Prostate gland (tissue), 2 donors: ENCODE results near the gene FAM181A.

ENCODE experiments used
- POLR2A ChIP-seq: fragments of 450-650 bp; IDR thresholded peaks from one replicate; pipeline ENCODE4 v1.6.1; 2016; ENCODE audit warnings: antibody characterized with exemption, mild to moderate bottlenecking
- POLR2AphosphoS5 ChIP-seq: sonication (generic); formaldehyde crosslinking; IDR thresholded peaks from one replicate; pipeline ENCODE4 v1.6.1; 2017; ENCODE audit warnings: antibody characterized with exemption
- TF ChIP-seq, protein P1 (sequence below), 4 experiments: fragments of 200-600 bp in 2 of 4; fragments of 450-650 bp in 2 of 4; sonication (generic) in 2 of 4; IDR thresholded peaks; 1 replicate in 3 of 4; 2 replicates in 1 of 4; pipeline ENCODE4 v1.5.1; 2016 to 2019; ENCODE audit warnings: antibody characterized with exemption in 4 of 4, mild to moderate bottlenecking in 2 of 4, moderate library complexity in 2 of 4

DNA sequence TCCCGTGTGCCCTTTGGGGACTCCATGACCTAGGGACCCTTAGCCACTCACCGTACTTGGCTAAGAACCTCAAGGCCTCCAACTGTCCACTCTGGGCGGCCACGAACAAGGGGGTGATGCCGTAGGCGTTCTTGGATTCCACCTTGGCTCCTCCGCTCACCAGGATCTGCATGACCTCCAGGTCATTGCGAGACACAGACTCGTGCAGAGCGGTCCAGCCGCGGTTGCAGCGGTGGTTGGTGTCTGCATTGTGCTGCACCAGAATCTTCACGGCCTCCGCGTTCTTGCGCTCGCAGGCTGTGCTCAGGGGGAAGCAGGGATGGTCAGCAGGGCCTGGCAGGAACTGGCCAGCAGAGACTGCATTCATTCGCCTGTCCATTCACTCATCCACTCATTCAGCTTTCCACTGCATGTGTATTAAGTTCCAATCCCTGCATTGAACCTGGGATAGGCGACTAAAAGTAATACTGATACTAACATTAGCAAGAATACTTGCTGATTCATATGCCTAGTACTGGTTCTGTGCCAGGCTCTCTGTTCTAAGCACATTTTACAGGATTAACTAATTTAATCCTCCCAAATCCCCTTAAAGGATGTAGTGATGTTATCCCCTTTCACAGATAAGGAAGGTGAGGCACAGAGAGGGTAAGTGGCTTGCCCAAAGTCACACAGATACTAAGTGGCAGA is 23.9 kb downstream of the FAM181A start:
- TF ChIP-seq POLR2A, result no peak
- TF ChIP-seq, protein P1, sequence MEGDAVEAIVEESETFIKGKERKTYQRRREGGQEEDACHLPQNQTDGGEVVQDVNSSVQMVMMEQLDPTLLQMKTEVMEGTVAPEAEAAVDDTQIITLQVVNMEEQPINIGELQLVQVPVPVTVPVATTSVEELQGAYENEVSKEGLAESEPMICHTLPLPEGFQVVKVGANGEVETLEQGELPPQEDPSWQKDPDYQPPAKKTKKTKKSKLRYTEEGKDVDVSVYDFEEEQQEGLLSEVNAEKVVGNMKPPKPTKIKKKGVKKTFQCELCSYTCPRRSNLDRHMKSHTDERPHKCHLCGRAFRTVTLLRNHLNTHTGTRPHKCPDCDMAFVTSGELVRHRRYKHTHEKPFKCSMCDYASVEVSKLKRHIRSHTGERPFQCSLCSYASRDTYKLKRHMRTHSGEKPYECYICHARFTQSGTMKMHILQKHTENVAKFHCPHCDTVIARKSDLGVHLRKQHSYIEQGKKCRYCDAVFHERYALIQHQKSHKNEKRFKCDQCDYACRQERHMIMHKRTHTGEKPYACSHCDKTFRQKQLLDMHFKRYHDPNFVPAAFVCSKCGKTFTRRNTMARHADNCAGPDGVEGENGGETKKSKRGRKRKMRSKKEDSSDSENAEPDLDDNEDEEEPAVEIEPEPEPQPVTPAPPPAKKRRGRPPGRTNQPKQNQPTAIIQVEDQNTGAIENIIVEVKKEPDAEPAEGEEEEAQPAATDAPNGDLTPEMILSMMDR (IDR thresholded peaks at IDR 0.05), result no peak
- no peak for TF ChIP-seq POLR2AphosphoS5
